HEK293 (cell line): ENCODE measurements around the gene FAM110D.
A peak's percentile ranks its signal among the peaks of the same experiment; 100 is the strongest.

Experiments
- AEBP2 ChIP-seq: fragments of 450-650 bp; formaldehyde crosslinking; IDR thresholded peaks from 2 replicates; pipeline ENCODE4 v1.5.1; 2016; ENCODE audit warnings: missing biosample characterization, missing genetic modification characterization, borderline replicate concordance
- BCL11B ChIP-seq: fragments of 450-650 bp; formaldehyde crosslinking; IDR thresholded peaks from 2 replicates; pipeline ENCODE4 v1.5.1; 2016; ENCODE audit warnings: low read depth, missing biosample characterization, missing genetic modification characterization
- GLI2 ChIP-seq: fragments of 450-650 bp; formaldehyde crosslinking; IDR thresholded peaks from 2 replicates; pipeline ENCODE4; 2017; ENCODE audit warnings: missing biosample characterization, missing genetic modification characterization, low read depth, borderline replicate concordance
- HIC1 ChIP-seq: fragments of 450-650 bp; formaldehyde crosslinking; IDR thresholded peaks from 2 replicates; pipeline ENCODE4 v1.5.1; 2016; ENCODE audit warnings: missing biosample characterization, missing genetic modification characterization
- HOXD13 ChIP-seq: sonication (generic); formaldehyde crosslinking; IDR thresholded peaks from 2 replicates; pipeline ENCODE4 v1.8.0; 2022; ENCODE audit warnings: missing genetic modification reagents, borderline replicate concordance
- RBAK ChIP-seq: fragments of 450-650 bp; formaldehyde crosslinking; IDR thresholded peaks from 2 replicates; pipeline ENCODE4 v1.5.1; 2016; ENCODE audit warnings: missing biosample characterization, missing genetic modification characterization
- REPIN1 ChIP-seq: fragments of 450-650 bp; formaldehyde crosslinking; IDR thresholded peaks from 2 replicates; pipeline ENCODE4 v1.5.1; 2017; ENCODE audit warnings: missing biosample characterization, missing genetic modification characterization, low read depth
- SP2 ChIP-seq: fragments of 450-650 bp; formaldehyde crosslinking; IDR thresholded peaks from 2 replicates; pipeline ENCODE4 v1.5.1; 2016; ENCODE audit warnings: missing biosample characterization, missing genetic modification characterization
- SP3 ChIP-seq: fragments of 450-650 bp; formaldehyde crosslinking; IDR thresholded peaks from 2 replicates; pipeline ENCODE4 v1.5.1; 2016; ENCODE audit warnings: missing biosample characterization, missing genetic modification characterization
- SP7 ChIP-seq: fragments of 450-650 bp; formaldehyde crosslinking; IDR thresholded peaks from 2 replicates; pipeline ENCODE4 v1.5.1; 2016; ENCODE audit warnings: missing biosample characterization, missing genetic modification characterization
- YY1 ChIP-seq: fragments of 450-650 bp; formaldehyde crosslinking; IDR thresholded peaks from 2 replicates; pipeline ENCODE4 v1.5.1; 2018; ENCODE audit warnings: missing biosample characterization, missing genetic modification characterization
- ZBTB10 ChIP-seq: fragments of 450-650 bp; formaldehyde crosslinking; IDR thresholded peaks from 2 replicates; pipeline ENCODE4 v1.5.1; 2016; ENCODE audit warnings: missing biosample characterization, missing genetic modification characterization
- ZBTB8A ChIP-seq: fragments of 450-650 bp; formaldehyde crosslinking; IDR thresholded peaks from 2 replicates; pipeline ENCODE4 v1.5.1; 2016; ENCODE audit warnings: missing biosample characterization, missing genetic modification characterization
- ZEB2 ChIP-seq: fragments of 450-650 bp; formaldehyde crosslinking; IDR thresholded peaks from 2 replicates; pipeline ENCODE4 v1.5.1; 2016; ENCODE audit warnings: missing biosample characterization, missing genetic modification characterization
- ZNF121 ChIP-seq: fragments of 450-650 bp; formaldehyde crosslinking; IDR thresholded peaks from 2 replicates; pipeline ENCODE4 v1.5.1; 2016; ENCODE audit warnings: missing biosample characterization, missing genetic modification characterization
- ZNF19 ChIP-seq: fragments of 450-650 bp; formaldehyde crosslinking; IDR thresholded peaks from 2 replicates; pipeline ENCODE4; 2016; ENCODE audit warnings: missing biosample characterization, missing genetic modification characterization, low read depth
- ZNF211 ChIP-seq: fragments of 450-650 bp; formaldehyde crosslinking; IDR thresholded peaks from 2 replicates; pipeline ENCODE4 v1.5.1; 2016; ENCODE audit warnings: low read depth, missing biosample characterization, missing genetic modification characterization
- ZNF239 ChIP-seq: fragments of 450-650 bp; formaldehyde crosslinking; IDR thresholded peaks from 2 replicates; pipeline ENCODE4 v1.5.1; 2016; ENCODE audit warnings: missing biosample characterization, missing genetic modification characterization
- ZNF324 ChIP-seq: fragments of 450-650 bp; formaldehyde crosslinking; IDR thresholded peaks from 2 replicates; pipeline ENCODE4 v1.5.1; 2016; ENCODE audit warnings: missing biosample characterization, missing genetic modification characterization
- ZNF549 ChIP-seq: fragments of 450-650 bp; IDR thresholded peaks from 2 replicates; pipeline ENCODE4 v1.5.1; 2018; ENCODE audit warnings: missing biosample characterization, missing genetic modification characterization, mild to moderate bottlenecking, inconsistent platforms, moderate library complexity
- ZNF560 ChIP-seq: fragments of 450-650 bp; formaldehyde crosslinking; IDR thresholded peaks from 2 replicates; pipeline ENCODE4 v1.5.1; 2017; ENCODE audit warnings: missing biosample characterization, missing genetic modification characterization, borderline replicate concordance
- ZNF623 ChIP-seq: fragments of 450-650 bp; formaldehyde crosslinking; IDR thresholded peaks from 2 replicates; pipeline ENCODE4 v1.5.1; 2016; ENCODE audit warnings: missing biosample characterization, missing genetic modification characterization
- ZNF658 ChIP-seq: fragments of 450-650 bp; formaldehyde crosslinking; IDR thresholded peaks from 2 replicates; pipeline ENCODE4; 2016; ENCODE audit warnings: missing biosample characterization, missing genetic modification characterization
- TF ChIP-seq, protein P1 (sequence below): fragments of 450-650 bp; IDR thresholded peaks from 2 replicates; pipeline ENCODE4 v1.5.1; 2018; ENCODE audit warnings: missing biosample characterization, mild to moderate bottlenecking, missing genetic modification characterization
- TF ChIP-seq, protein P2 (sequence below): fragments of 450-650 bp; formaldehyde crosslinking; IDR thresholded peaks from 2 replicates; pipeline ENCODE4 v1.5.1; 2016; ENCODE audit warnings: missing biosample characterization, missing genetic modification characterization, borderline replicate concordance

FAM110D gene

GRCh38 chr1:26164036-26164860 is 5.4 kb downstream of the FAM110D start (continued):
- TF ChIP-seq AEBP2 (tag by site-specific recombination), result no peak
- no peak; the same call in 1 of the 2 replicates for TF ChIP-seq ZBTB8A (tag by site-specific recombination)
- TF ChIP-seq BCL11B (tag by site-specific recombination), result peak; percentile 90
- no peak for TF ChIP-seq HOXD13 (CRISPR knock-in tag)
- TF ChIP-seq ZNF19, result no peak
- TF ChIP-seq SP7 (tag by site-specific recombination), result 0 out of 2 replicates have a peak, but pooled peaks have one; percentile 38
- no peak for TF ChIP-seq ZNF211 (tag by site-specific recombination)
- TF ChIP-seq ZBTB10, result no peak
- no peak for TF ChIP-seq ZNF658 (tag by site-specific recombination)
- no peak for TF ChIP-seq REPIN1
- no peak for TF ChIP-seq RBAK (tag by site-specific recombination)
- TF ChIP-seq, protein P1, sequence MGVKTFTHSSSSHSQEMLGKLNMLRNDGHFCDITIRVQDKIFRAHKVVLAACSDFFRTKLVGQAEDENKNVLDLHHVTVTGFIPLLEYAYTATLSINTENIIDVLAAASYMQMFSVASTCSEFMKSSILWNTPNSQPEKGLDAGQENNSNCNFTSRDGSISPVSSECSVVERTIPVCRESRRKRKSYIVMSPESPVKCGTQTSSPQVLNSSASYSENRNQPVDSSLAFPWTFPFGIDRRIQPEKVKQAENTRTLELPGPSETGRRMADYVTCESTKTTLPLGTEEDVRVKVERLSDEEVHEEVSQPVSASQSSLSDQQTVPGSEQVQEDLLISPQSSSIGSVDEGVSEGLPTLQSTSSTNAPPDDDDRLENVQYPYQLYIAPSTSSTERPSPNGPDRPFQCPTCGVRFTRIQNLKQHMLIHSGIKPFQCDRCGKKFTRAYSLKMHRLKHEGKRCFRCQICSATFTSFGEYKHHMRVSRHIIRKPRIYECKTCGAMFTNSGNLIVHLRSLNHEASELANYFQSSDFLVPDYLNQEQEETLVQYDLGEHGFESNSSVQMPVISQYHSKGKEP (tag by site-specific recombination), result no peak
- TF ChIP-seq ZNF239 (tag by site-specific recombination), result no peak
- TF ChIP-seq SP2 (tag by site-specific recombination), result peak; percentile 66
- TF ChIP-seq GLI2 (tag by site-specific recombination), result no peak
- peak; percentile 84; the same call in 1 of the 2 replicates for TF ChIP-seq ZNF560 (tag by site-specific recombination)
- TF ChIP-seq ZNF324 (tag by site-specific recombination), result no peak
- TF ChIP-seq YY1 (tag by site-specific recombination), result peak; percentile 61; the same call in 1 of the 2 replicates
- TF ChIP-seq SP3 (tag by site-specific recombination), result peak; percentile 40; the same call in 1 of the 2 replicates
- TF ChIP-seq, protein P2, sequence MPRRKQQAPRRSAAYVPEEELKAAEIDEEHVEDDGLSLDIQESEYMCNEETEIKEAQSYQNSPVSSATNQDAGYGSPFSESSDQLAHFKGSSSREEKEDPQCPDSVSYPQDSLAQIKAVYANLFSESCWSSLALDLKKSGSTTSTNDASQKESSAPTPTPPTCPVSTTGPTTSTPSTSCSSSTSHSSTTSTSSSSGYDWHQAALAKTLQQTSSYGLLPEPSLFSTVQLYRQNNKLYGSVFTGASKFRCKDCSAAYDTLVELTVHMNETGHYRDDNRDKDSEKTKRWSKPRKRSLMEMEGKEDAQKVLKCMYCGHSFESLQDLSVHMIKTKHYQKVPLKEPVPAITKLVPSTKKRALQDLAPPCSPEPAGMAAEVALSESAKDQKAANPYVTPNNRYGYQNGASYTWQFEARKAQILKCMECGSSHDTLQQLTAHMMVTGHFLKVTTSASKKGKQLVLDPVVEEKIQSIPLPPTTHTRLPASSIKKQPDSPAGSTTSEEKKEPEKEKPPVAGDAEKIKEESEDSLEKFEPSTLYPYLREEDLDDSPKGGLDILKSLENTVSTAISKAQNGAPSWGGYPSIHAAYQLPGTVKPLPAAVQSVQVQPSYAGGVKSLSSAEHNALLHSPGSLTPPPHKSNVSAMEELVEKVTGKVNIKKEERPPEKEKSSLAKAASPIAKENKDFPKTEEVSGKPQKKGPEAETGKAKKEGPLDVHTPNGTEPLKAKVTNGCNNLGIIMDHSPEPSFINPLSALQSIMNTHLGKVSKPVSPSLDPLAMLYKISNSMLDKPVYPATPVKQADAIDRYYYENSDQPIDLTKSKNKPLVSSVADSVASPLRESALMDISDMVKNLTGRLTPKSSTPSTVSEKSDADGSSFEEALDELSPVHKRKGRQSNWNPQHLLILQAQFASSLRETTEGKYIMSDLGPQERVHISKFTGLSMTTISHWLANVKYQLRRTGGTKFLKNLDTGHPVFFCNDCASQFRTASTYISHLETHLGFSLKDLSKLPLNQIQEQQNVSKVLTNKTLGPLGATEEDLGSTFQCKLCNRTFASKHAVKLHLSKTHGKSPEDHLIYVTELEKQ (tag by site-specific recombination), result no peak
- TF ChIP-seq ZNF623, result no peak
- TF ChIP-seq HIC1 (tag by site-specific recombination), result peak; percentile 48; the same call in 1 of the 2 replicates
- no peak for TF ChIP-seq ZNF121 (tag by site-specific recombination)
- TF ChIP-seq ZNF549 (tag by site-specific recombination), result no peak
- TF ChIP-seq ZEB2 (tag by site-specific recombination), result no peak
